DND-41 (cell line): ENCODE results near the gene CENPP.

Experiments
- ATAC-seq: fragments of 200-7000 bp; cut with Tn5 transposase; 3 replicates; pipeline ENCODE4 v1.9.1; 2021; ENCODE audit warnings: low read depth; ENCODE audit not compliant: insufficient read depth
- DNase-seq: peaks from one replicate; pipeline ENCODE4 v3.0.0-alpha.2; 2020
- H2AFZ ChIP-seq: 2 replicates; pipeline ENCODE4 v1.6.0; 2012; ENCODE audit warnings: low read depth, low read length
- H3K27ac ChIP-seq: 2 replicates; pipeline ENCODE4 v1.5.1; 2012; ENCODE audit warnings: low read length, inconsistent platforms
- H3K27me3 ChIP-seq: fragments of 200-600 bp; sonication (generic); 2 replicates; pipeline ENCODE4 v1.6.0; 2012; ENCODE audit warnings: low read length, mild to moderate bottlenecking, inconsistent platforms; ENCODE audit not compliant: insufficient read depth, poor library complexity
- H3K36me3 ChIP-seq: 2 replicates; pipeline ENCODE4 v1.5.1; 2012; ENCODE audit warnings: low read length, inconsistent platforms; ENCODE audit not compliant: insufficient read depth
- H3K4me1 ChIP-seq: 2 replicates; pipeline ENCODE4 v1.5.1; 2012; ENCODE audit warnings: mild to moderate bottlenecking, low read length; ENCODE audit not compliant: insufficient read depth
- H3K4me2 ChIP-seq: 2 replicates; pipeline ENCODE4 v1.6.0; 2012; ENCODE audit warnings: mild to moderate bottlenecking, moderate library complexity, low read length, inconsistent platforms; ENCODE audit not compliant: insufficient read depth
- H3K4me3 ChIP-seq, 2 experiments: fragments of 200-600 bp in 1 of 2; shearing (Covaris generic) in 1 of 2; 2 replicates each; pipeline ENCODE4 v1.5.1; 2012 to 2016; ENCODE audit warnings: inconsistent platforms in 2 of 2, low read length in 2 of 2, mild to moderate bottlenecking in 2 of 2, low read depth in 1 of 2, moderate library complexity in 1 of 2
- H3K79me2 ChIP-seq: 2 replicates; pipeline ENCODE4 v1.6.0; 2012; ENCODE audit warnings: low read length, inconsistent platforms; ENCODE audit not compliant: insufficient read depth
- H3K9ac ChIP-seq: 2 replicates; pipeline ENCODE4 v1.6.0; 2012; ENCODE audit warnings: low read depth, mild to moderate bottlenecking, inconsistent platforms, low read length, moderate library complexity
- H3K9me3 ChIP-seq: 2 replicates; pipeline ENCODE4 v1.5.1; 2012; ENCODE audit warnings: low read length, moderate library complexity, mild to moderate bottlenecking, inconsistent platforms; ENCODE audit not compliant: insufficient read depth, severe bottlenecking
- H4K20me1 ChIP-seq: 2 replicates; pipeline ENCODE4 v1.6.0; 2012; ENCODE audit warnings: low read length; ENCODE audit not compliant: insufficient read depth
- EZH2 ChIP-seq: IDR thresholded peaks from 3 replicates; pipeline ENCODE4 v1.6.1; 2012; ENCODE audit warnings: borderline replicate concordance, low read depth, mild to moderate bottlenecking, moderate library complexity, low read length, inconsistent platforms; ENCODE audit not compliant: severe bottlenecking
- TF ChIP-seq, protein P1 (sequence below): IDR thresholded peaks from 2 replicates; pipeline ENCODE4 v1.5.1; 2012; ENCODE audit warnings: borderline replicate concordance, low read length, moderate library complexity, mild to moderate bottlenecking; ENCODE audit not compliant: poor library complexity, severe bottlenecking; ENCODE audit errors: extremely low read depth

The CENPP gene

DNA sequence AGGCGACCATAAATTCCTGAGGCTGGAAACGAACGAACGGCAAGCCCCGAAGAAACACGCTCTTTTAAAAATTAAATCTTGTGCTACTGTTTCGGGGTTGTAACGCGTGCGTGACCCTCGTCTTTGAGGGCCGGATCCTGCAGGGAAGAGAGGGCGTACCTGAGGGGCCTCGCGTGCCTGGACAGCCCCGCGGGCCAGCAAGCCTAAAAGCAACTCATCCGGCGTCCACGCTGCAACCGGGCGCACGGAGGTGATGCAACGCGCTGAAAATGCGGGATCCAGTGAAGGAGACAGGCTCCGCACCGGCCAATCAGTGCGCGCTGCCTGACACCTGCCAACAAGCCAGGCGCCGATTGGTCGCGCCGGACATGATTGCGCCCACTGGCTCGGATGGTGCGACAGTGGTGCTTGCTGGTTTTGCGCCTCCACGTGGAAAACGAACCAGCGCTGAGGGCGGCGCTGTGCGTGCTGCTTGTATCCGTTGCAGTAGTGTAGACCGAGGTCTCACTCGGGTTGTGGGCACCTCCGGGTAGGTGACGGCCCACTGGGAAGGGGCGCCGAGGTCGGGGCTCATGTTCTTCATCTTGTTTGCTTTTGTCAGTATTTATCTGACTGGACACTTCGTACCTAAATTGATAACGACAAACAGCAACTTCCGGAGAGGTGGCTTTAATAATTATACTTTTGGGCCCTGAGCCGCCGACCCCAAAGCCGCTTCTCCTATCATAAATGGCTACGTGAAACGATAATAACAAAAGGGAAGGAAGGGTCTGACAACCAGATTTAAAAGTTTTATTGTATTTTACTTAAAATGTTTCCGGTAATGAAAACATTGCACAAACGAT lies 32.1 kb upstream of the CENPP start, which contains the start of gene IARS1:
Gene IARS1 (minus strand): TSS at position 246 of the 845 bp plus-strand sequence. CDS start 4,278 bp downstream, outside the sequence.
- Histone ChIP-seq H3K4me2 (peak within 1 kb of the TSS; percentile 88), H3K27me3 (no peaks in the 10 kb centered on the region), H2AFZ (peak within 1 kb of the TSS; percentile 77), H3K27ac (peak within 1 kb of the TSS; percentile 93), H3K9ac (peak within 1 kb of the TSS; percentile 77), H3K4me1 (peaks cover 53% of the 10 kb centered on the region), H3K9me3 (no peaks in the 10 kb centered on the region), H3K79me2 (peaks cover 63% of the 10 kb centered on the region), H3K36me3 (peaks cover 56% of the 10 kb centered on the region), H4K20me1 (peaks cover 28% of the 10 kb centered on the region; the same call in 1 of the 2 replicates), H3K4me3 (peak within 1 kb of the TSS; percentile 85 to 87)
- ATAC-seq (peak; percentile 92), DNase-seq (peak; percentile 99)
- TF ChIP-seq, protein P1, sequence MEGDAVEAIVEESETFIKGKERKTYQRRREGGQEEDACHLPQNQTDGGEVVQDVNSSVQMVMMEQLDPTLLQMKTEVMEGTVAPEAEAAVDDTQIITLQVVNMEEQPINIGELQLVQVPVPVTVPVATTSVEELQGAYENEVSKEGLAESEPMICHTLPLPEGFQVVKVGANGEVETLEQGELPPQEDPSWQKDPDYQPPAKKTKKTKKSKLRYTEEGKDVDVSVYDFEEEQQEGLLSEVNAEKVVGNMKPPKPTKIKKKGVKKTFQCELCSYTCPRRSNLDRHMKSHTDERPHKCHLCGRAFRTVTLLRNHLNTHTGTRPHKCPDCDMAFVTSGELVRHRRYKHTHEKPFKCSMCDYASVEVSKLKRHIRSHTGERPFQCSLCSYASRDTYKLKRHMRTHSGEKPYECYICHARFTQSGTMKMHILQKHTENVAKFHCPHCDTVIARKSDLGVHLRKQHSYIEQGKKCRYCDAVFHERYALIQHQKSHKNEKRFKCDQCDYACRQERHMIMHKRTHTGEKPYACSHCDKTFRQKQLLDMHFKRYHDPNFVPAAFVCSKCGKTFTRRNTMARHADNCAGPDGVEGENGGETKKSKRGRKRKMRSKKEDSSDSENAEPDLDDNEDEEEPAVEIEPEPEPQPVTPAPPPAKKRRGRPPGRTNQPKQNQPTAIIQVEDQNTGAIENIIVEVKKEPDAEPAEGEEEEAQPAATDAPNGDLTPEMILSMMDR: peak; percentile 53
- TF ChIP-seq EZH2: no peak

GRCh38 chr9:92294297-92294676 lies 31.5 kb upstream of the CENPP start:
- H3K27ac ChIP-seq: peak overlapping the region; percentile 82
- peak overlapping the region; percentile 88 for H3K4me2 ChIP-seq
- H2AFZ ChIP-seq: peak overlapping the region; percentile 77
- peak overlapping the region; percentile 77 for H3K9ac ChIP-seq
- peaks cover 57% of the 10 kb centered on the region for H3K79me2 ChIP-seq
- peaks cover 53% of the 10 kb centered on the region for H3K4me1 ChIP-seq
- H3K9me3 ChIP-seq: no peaks in the 10 kb centered on the region
- peak; percentile 19 for DNase-seq
- peak overlapping the region; percentile 61 to 85 for H3K4me3 ChIP-seq
- no peaks in the 10 kb centered on the region for H3K27me3 ChIP-seq
- ATAC-seq: peak; percentile 13; the same call in 2 of the 3 replicates
- no peak for TF ChIP-seq EZH2
- TF ChIP-seq, protein P1: no peak
- peaks cover 55% of the 10 kb centered on the region for H3K36me3 ChIP-seq
- peaks cover 26% of the 10 kb centered on the region; the same call in 1 of the 2 replicates for H4K20me1 ChIP-seq

DNA sequence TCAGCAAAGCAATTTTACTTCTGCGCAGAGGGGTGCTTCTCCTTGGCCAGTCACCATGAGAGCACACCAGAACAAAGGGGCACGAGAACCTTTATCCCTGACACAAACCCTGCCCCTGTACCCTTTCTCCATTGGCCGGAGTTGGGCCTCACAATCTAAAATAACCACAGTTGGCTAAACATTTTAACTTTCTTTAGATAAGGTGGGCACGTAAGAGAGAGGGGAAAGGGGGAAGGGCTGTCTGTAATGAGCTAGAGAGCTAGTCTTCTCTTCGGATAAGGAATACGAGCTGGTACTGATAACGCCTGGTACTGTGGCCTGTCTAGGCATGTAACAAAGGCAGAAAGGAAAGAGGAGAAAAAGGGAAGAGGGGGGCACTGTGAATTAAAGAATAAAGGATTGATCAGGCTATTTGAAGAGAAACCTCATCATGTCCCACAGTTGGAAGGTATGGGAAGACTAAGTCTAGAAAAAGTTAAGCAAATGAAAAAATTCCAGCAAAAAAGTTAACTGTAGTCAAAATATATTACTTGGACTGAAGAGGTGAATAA lies 30.4 kb upstream of the CENPP start:
- H2AFZ ChIP-seq: no peak overlapping the region
- ATAC-seq (no peak), DNase-seq (no peak)
- no peak for TF ChIP-seq EZH2
- TF ChIP-seq, protein P1: no peak
- peak overlapping the region; percentile 82 for H3K27ac ChIP-seq
- H3K4me3 ChIP-seq: peak overlapping the region in 1 of 2 experiments; percentile 85; a peak in 1 of 4 replicates
- peaks cover 45% of the 10 kb centered on the region for H3K4me1 ChIP-seq
- H3K79me2 ChIP-seq: peaks cover 46% of the 10 kb centered on the region
- peak overlapping the region; percentile 88; the same call in 1 of the 2 replicates for H3K4me2 ChIP-seq
- no peaks in the 10 kb centered on the region for H3K9me3 ChIP-seq
- no peaks in the 10 kb centered on the region for H3K27me3 ChIP-seq
- H4K20me1 ChIP-seq: peaks cover 16% of the 10 kb centered on the region; the same call in 1 of the 2 replicates
- H3K36me3 ChIP-seq: peaks cover 54% of the 10 kb centered on the region
- H3K9ac ChIP-seq: peak overlapping the region; percentile 77
